Measurements from ENCODE around the gene ACSL3. TPM values are rescaled to one million over a fixed set of nuclear protein-coding genes. Genes with fewer than 3 reads are reported as not detected.

Gene ACSL3
- total RNA-seq, 1 experiment from 2014 or later, result 181 TPM

- H3K36me3 Mint-ChIP-seq (ENCODE audit: insufficient read depth, unreplicated experiment), result peaks cover 81% of the 10 kb centered on the region
- no peak overlapping the region for H3K4me3 Mint-ChIP-seq (ENCODE audit: unreplicated experiment)
- H3K27ac Mint-ChIP-seq (ENCODE audit: unreplicated experiment), result no peak overlapping the region
- H3K4me1 Mint-ChIP-seq (ENCODE audit: low read depth, unreplicated experiment), result peaks cover 60% of the 10 kb centered on the region
- H3K4me1 ChIP-seq, result peaks cover 32% of the 10 kb centered on the region
- H3K9me3 ChIP-seq, result no peaks in the 10 kb centered on the region
- TF ChIP-seq CTCF (IDR thresholded peaks at IDR 0.05; ENCODE audit: insufficient read depth in 1 of 2, low read depth in 1 of 2, low read length in 1 of 2, severe bottlenecking in 1 of 2, unreplicated experiment in 1 of 2), result no peak
- ChIA-PET CTCF (interaction anchor here (0.7 to 1.9 kb wide), 3 partner anchors 18 to 197 kb away, joined by 3 to 8 read pairs (median 5); no protein-coding TSS in a partner anchor), POLR2A (interaction anchor here (1.1 kb wide), 1 partner anchor 196 kb away, joined by 3 read pairs; no protein-coding TSS in a partner anchor)
- peaks cover 5% of the 10 kb centered on the region; the same call in 1 of the 2 replicates for H3K36me3 ChIP-seq (ENCODE audit: control insufficient read depth, insufficient read depth, low read length)
- H3K9me3 Mint-ChIP-seq (ENCODE audit: unreplicated experiment), result no peaks in the 10 kb centered on the region
- no peaks in the 10 kb centered on the region for H3K27me3 Mint-ChIP-seq (ENCODE audit: insufficient read depth, unreplicated experiment)
- DNase-seq, result no peak
- no TSS peak for BruUV-seq (replicated peaks)
- intact Hi-C loops (cut with micrococcal nuclease; ENCODE audit: unreplicated experiment), result no loop called here
- H3K4me3 ChIP-seq (ENCODE audit: low read depth, low read length), result no peak overlapping the region
- no peaks in the 10 kb centered on the region for H3K27me3 ChIP-seq (replicated peaks; ENCODE audit: control insufficient read depth, insufficient read depth, low read length)
These were observed 43.9 kb downstream of the ACSL3 start for GRCh38 chr2:222904557-222905258.

GRCh38 chr2:222907048-222907447, 46.2 kb downstream of the ACSL3 start:
- H3K9me3 ChIP-seq, result no peaks in the 10 kb centered on the region
- H3K27me3 Mint-ChIP-seq (ENCODE audit: insufficient read depth, unreplicated experiment), result no peaks in the 10 kb centered on the region
- no peak for TF ChIP-seq CTCF (IDR thresholded peaks at IDR 0.05; ENCODE audit: insufficient read depth in 1 of 2, low read depth in 1 of 2, low read length in 1 of 2, severe bottlenecking in 1 of 2, unreplicated experiment in 1 of 2)
- no peak overlapping the region for H3K4me3 Mint-ChIP-seq (ENCODE audit: unreplicated experiment)
- H3K27ac Mint-ChIP-seq (ENCODE audit: unreplicated experiment), result peak overlapping the region; percentile 60
- H3K4me1 ChIP-seq, result peaks cover 15% of the 10 kb centered on the region
- ChIA-PET CTCF (interaction anchor here (0.9 to 1.8 kb wide), 3 partner anchors 111 to 217 kb away, joined by 3 to 9 read pairs (median 4); no protein-coding TSS in a partner anchor), POLR2A (no interaction called here)
- no peaks in the 10 kb centered on the region for H3K27me3 ChIP-seq (replicated peaks; ENCODE audit: control insufficient read depth, insufficient read depth, low read length)
- BruUV-seq (replicated peaks), result no TSS peak
- H3K36me3 Mint-ChIP-seq (ENCODE audit: insufficient read depth, unreplicated experiment), result peaks cover 94% of the 10 kb centered on the region
- DNase-seq, result no peak
- no peaks in the 10 kb centered on the region for H3K9me3 Mint-ChIP-seq (ENCODE audit: unreplicated experiment)
- 0 out of 2 replicates have a peak, but pooled peaks cover 3% of the 10 kb centered on the region for H3K36me3 ChIP-seq (ENCODE audit: control insufficient read depth, insufficient read depth, low read length)
- no peak overlapping the region for H3K4me3 ChIP-seq (ENCODE audit: low read depth, low read length)
- peaks cover 42% of the 10 kb centered on the region for H3K4me1 Mint-ChIP-seq (ENCODE audit: low read depth, unreplicated experiment)
- intact Hi-C loops (cut with micrococcal nuclease; ENCODE audit: unreplicated experiment), result no loop called here

GRCh38 chr2:222907790-222908441, 47.1 kb downstream of the ACSL3 start:
- H3K9me3 Mint-ChIP-seq (ENCODE audit: unreplicated experiment), result no peaks in the 10 kb centered on the region

More at GRCh38 chr2:222907790-222908441, 47.1 kb downstream of the ACSL3 start:
- H3K27me3 ChIP-seq (replicated peaks; ENCODE audit: control insufficient read depth, insufficient read depth, low read length), result no peaks in the 10 kb centered on the region
- ChIA-PET POLR2A (no interaction called here), CTCF (interaction anchor here (1.8 kb wide), 1 partner anchor 199 kb away, joined by 9 read pairs; no protein-coding TSS in a partner anchor)
- peaks cover 34% of the 10 kb centered on the region for H3K4me1 Mint-ChIP-seq (ENCODE audit: low read depth, unreplicated experiment)
- peak overlapping the region; percentile 47 for H3K27ac Mint-ChIP-seq (ENCODE audit: unreplicated experiment)
- H3K4me3 Mint-ChIP-seq (ENCODE audit: unreplicated experiment), result no peak overlapping the region
- H3K27me3 Mint-ChIP-seq (ENCODE audit: insufficient read depth, unreplicated experiment), result no peaks in the 10 kb centered on the region
- H3K4me1 ChIP-seq, result peaks cover 6% of the 10 kb centered on the region
- BruUV-seq (replicated peaks), result no TSS peak
- no peak for DNase-seq
- peaks cover 94% of the 10 kb centered on the region for H3K36me3 Mint-ChIP-seq (ENCODE audit: insufficient read depth, unreplicated experiment)
- intact Hi-C loops (cut with micrococcal nuclease; ENCODE audit: unreplicated experiment), result no loop called here
- H3K9me3 ChIP-seq, result no peaks in the 10 kb centered on the region
- no peak for TF ChIP-seq CTCF (IDR thresholded peaks at IDR 0.05; ENCODE audit: insufficient read depth in 1 of 2, low read depth in 1 of 2, low read length in 1 of 2, severe bottlenecking in 1 of 2, unreplicated experiment in 1 of 2)
- no peak overlapping the region for H3K4me3 ChIP-seq (ENCODE audit: low read depth, low read length)
- H3K36me3 ChIP-seq (ENCODE audit: control insufficient read depth, insufficient read depth, low read length), result 0 out of 2 replicates have a peak, but pooled peaks cover 3% of the 10 kb centered on the region

All from Caco-2 (cell line).